HG03280 (cell line): ENCODE measurements around the gene PRKD3.

ENCODE experiments used
- ATAC-seq: cut with Tn5 transposase; IDR thresholded peaks from one replicate; pipeline ENCODE4 v1.9.1; 2021; ENCODE audit warnings: mild to moderate bottlenecking, moderate library complexity; ENCODE audit not compliant: unreplicated experiment

PRKD3 gene

GRCh38 chr2:37324786-37325624 lies at the start of gene PRKD3:
PRKD3 (minus strand) TSS chr2:37324833; CDS start chr2:37316524, 8,309 bp downstream.
- peak; percentile 70 for ATAC-seq

GRCh38 chr2:37372000-37372399 lies 47.4 kb upstream of the PRKD3 start:
- ATAC-seq: no peak

GRCh38 chr2:37370666-37371065 lies 46.0 kb upstream of the PRKD3 start:
- ATAC-seq: no peak

- no peak for ATAC-seq
Measured at GRCh38 chr2:37367984-37368383, 43.4 kb upstream of the PRKD3 start.

- no peak for ATAC-seq
Measured at GRCh38 chr2:37367310-37367709, 42.7 kb upstream of the PRKD3 start.

- ATAC-seq: no peak
Measured at GRCh38 chr2:37366773-37367172, 42.1 kb upstream of the PRKD3 start.

- ATAC-seq: peak; percentile 58
Measured at GRCh38 chr2:37365669-37366068, 41.0 kb upstream of the PRKD3 start.

GRCh38 chr2:37364351-37364750 lies 39.7 kb upstream of the PRKD3 start:
- ATAC-seq: no peak

- no peak for ATAC-seq
Measured at GRCh38 chr2:37361994-37362698, 37.5 kb upstream of the PRKD3 start.

- no peak for ATAC-seq
Measured at GRCh38 chr2:37361216-37361815, 36.7 kb upstream of the PRKD3 start.

- ATAC-seq: no peak
Measured at GRCh38 chr2:37358466-37358865, 33.8 kb upstream of the PRKD3 start.

GRCh38 chr2:37357530-37357929 lies 32.9 kb upstream of the PRKD3 start:
- no peak for ATAC-seq

GRCh38 chr2:37357069-37357468 lies 32.4 kb upstream of the PRKD3 start:
- ATAC-seq: no peak

GRCh38 chr2:37356299-37356698 lies 31.7 kb upstream of the PRKD3 start:
- ATAC-seq: no peak

GRCh38 chr2:37355735-37356134 lies 31.1 kb upstream of the PRKD3 start:
- ATAC-seq: no peak

- no peak for ATAC-seq
Measured at GRCh38 chr2:37354531-37354930, 29.9 kb upstream of the PRKD3 start.

- no peak for ATAC-seq
Measured at GRCh38 chr2:37350034-37350433, 25.4 kb upstream of the PRKD3 start.

- ATAC-seq: no peak
Measured at GRCh38 chr2:37349231-37349860, 24.7 kb upstream of the PRKD3 start.

- no peak for ATAC-seq
Measured at GRCh38 chr2:37348155-37348554, 23.5 kb upstream of the PRKD3 start.

- peak; percentile 40 for ATAC-seq
Measured at GRCh38 chr2:37344453-37345361, 20.1 kb upstream of the PRKD3 start, which contains the start of gene QPCT. QPCT (plus strand) TSS chr2:37344630; CDS start chr2:37344732, 102 bp downstream.
